ENCODE data around the gene LCA5.
A peak's percentile ranks its signal among the peaks of the same experiment; 100 is the strongest.
"Not testable (repeated sequence)": the region's sequence is repeated elsewhere in the genome, so short reads cannot be mapped to it uniquely, and the experiment has no call there.

The LCA5 gene

DNA sequence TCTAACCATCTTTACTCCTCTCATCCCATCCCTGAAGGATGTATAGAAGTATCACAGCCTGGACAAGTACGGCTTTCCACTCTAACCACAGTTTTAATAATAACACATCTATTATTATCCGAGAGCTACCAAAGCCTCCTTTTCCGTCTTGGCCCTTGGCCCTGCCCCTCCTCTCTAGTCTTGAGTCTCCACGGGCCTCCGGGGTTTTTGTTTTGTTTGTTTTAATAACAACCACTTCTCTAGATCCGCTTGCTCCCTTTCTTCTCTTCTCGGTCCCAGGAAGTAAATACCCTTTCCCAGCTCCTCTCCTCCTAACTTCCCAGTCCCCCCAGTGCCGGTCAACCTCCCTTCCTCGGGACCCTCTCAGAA is 661 bp downstream of the LCA5 start:
- DNase-seq: no peak

- not testable (repeated sequence) for DNase-seq
Observed at GRCh38 chr6:79529567-79529966, 7.7 kb downstream of the LCA5 start.

DNA sequence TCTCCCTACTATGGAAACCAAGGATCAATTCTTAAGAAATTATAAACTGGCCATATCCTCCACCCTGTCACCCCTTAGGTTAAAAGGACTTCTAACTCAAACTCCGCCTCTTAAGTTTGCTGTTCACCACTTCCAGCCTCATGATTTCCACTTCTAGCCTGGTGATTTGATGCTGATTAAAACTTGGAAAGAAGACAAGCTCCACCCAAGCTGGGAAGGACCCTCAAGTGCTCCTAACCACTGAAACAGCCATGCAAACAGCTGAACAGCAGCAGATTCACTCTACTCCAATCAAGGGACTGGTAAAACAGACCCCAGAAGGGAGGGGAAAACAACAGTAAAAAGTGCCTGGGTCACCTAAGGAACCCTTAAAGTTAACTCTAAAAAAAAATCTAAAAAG is 10.3 kb downstream of the LCA5 start:
- DNase-seq: no peak

- no peak for DNase-seq
Observed at GRCh38 chr6:79525272-79526100, 11.7 kb downstream of the LCA5 start.

DNA sequence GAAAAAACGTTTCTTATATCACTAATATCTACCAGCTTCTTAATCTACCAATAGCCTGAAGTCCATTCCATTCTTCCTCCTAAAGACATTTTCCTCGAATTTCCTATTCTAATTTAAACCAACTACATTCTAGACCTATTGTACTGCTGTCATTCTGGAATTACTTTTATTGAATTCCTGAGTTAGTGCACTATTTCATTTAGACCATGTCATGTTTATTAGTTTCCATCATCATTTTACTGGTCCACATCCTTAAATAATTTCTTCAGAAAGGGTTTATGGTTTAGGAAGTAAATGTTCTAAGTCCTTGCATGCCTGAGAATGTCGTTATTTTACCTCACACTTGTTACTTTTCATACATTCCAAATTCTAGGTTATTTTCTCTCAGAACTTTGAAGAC is 13.2 kb downstream of the LCA5 start:
- DNase-seq: no peak

- DNase-seq: no peak
Observed at GRCh38 chr6:79522609-79523008, 14.6 kb downstream of the LCA5 start.

DNA sequence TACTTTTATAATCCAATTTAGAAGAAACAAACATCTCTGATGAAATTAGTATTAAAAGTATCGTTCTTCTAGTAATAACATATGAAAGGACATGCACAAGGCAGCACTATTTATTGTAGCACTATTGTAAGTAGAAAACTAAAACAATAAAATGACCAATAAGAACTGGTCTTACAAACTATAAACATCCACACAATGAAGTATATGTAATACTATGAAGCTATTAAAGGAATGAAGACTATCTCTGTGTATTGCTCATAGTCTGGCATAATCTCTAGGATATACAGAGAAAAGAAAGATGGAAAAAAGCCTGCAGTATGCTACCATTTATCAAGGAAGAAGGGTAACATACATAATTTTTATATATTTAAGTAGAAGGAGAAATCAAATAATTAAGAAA is 16.7 kb downstream of the LCA5 start:
- no peak for DNase-seq

DNA sequence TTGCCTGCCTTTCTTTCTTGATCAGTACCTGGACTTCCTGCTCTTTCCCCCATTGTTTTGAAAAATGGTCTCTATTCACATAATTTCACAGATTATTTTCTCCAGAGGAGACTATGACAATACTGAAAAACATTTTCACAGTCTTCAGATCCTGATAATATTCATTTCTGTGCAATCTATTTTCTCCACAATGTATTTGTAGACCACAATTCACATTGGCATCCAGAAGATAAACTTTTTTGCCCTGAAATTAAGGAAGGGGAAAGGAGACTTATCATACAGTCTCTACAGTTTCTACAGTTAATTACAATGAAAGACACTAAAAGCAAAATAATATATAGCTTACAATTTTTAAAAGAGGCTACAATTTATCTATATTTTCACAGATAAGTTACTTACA is 18.4 kb downstream of the LCA5 start:
- no peak for DNase-seq

DNA sequence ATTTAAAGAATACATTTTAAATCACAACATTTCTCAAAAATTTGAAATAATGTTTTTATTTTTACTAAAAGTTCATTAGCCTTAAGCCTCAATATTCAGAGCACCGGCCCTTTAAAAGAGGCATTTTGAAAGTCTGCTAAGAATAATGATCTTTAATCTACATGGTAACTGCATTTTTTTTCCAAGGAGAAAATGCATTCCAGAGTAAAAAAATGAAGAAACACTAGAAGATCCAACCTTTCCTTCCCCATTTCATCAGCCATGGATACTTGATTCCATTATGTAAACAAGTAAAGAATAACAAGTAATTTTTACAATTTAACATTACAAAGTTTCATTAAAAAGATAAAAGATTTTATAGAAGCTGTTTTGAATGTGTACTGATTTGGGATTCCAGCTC is 21.8 kb downstream of the LCA5 start:
- DNase-seq: no peak

DNA sequence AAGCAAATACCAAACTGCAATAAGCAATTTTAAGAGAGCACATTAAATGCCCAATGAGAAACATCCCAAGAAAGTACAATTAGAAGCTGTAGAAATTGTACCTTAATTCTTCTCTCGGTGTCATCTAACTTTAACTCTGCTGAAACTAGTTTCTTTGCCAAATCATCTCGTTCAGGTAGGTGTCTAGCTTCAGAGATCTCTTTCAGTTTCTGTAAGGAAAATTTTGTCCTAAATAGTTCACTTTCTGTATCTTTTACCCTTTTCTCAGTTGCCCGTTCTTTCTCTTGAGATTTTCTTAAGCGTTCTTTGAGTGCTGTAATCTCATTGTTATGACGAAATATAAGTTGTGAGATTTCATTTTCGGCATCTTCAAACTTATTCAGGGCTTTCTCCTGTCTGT is 24.1 kb downstream of the LCA5 start:
- DNase-seq: no peak

GRCh38 chr6:79512014-79512413 is 25.2 kb downstream of the LCA5 start:
- no peak for DNase-seq

DNA sequence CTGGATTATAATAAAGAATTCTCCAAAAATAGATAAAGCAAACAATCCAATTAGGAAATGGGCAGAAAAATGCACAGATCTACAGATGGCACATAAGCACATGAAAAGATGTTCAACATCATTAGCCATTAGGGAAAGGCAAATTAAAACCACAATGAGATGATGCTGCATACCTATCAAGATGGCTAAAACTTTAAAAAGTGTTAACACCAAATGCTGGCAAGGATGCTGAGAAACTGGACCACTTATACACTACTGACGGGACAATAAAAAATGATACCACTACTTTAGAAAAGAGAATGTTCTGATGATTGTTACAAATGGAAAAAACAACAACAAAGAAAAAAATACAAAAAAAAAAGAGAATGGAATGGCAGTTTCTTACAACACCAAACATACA is 26.5 kb downstream of the LCA5 start:
- no peak for DNase-seq

DNA sequence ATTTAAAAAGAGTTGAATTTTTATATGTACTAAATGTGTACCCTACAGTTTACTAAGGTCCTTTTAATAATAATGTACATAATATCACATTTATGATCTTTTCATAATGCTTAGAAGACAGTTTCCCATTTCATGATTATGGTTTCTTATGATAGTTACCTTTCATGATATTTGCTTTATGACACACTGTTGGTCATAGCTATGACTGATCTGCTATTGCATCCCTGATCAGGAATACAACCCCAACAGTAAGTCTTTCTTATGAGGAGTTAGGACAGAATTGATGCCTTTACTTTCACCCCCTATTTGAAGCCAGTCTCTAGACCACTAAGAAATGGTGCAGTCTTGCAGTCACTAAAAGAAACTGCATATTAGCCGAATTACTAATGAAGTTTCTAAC is 31.0 kb downstream of the LCA5 start:
- DNase-seq: no peak

DNA sequence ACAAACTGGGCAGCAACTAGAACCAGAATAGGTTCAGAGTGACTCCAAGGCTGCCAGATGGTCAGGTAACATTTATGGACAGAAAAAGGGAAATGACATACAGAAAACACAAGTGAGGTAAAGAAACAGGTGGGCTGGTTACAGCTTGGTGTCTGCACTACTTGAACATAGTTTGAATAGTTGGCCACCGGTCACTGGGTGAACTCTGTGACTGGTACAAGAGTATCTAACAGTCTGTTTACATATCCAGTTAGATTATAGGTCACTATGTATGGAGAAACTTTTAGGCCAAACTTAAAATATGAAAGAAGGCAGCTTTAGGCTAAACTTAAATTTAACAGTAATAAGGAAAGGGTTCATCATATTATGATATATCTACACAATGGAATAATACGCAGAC is 32.9 kb downstream of the LCA5 start:
- DNase-seq: no peak

DNA sequence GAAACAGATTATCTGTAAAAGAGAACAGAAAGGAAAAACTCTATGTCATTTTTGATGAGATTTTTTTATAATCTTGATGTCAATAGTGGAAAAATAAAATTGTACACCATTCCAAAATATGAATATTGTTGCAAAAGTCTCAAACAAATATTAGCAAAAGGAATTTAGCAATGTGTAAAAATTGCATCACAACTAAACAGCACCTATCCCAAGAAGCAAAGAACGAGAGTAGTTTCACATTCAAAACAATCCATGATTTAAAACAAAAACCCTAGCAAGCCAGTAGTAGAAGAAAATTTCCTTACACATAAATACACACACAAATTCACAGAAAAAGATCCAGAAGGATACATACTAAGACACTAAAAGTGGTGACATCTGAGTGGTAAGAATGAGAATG is 38.4 kb downstream of the LCA5 start:
- DNase-seq: no peak

GRCh38 chr6:79495246-79495645 is 42.0 kb downstream of the LCA5 start:
- no peak for DNase-seq

GRCh38 chr6:79494841-79495240 is 42.4 kb downstream of the LCA5 start:
- DNase-seq: no peak

- no peak for DNase-seq
Observed at GRCh38 chr6:79470728-79471127, 66.5 kb downstream of the LCA5 start.

DNA sequence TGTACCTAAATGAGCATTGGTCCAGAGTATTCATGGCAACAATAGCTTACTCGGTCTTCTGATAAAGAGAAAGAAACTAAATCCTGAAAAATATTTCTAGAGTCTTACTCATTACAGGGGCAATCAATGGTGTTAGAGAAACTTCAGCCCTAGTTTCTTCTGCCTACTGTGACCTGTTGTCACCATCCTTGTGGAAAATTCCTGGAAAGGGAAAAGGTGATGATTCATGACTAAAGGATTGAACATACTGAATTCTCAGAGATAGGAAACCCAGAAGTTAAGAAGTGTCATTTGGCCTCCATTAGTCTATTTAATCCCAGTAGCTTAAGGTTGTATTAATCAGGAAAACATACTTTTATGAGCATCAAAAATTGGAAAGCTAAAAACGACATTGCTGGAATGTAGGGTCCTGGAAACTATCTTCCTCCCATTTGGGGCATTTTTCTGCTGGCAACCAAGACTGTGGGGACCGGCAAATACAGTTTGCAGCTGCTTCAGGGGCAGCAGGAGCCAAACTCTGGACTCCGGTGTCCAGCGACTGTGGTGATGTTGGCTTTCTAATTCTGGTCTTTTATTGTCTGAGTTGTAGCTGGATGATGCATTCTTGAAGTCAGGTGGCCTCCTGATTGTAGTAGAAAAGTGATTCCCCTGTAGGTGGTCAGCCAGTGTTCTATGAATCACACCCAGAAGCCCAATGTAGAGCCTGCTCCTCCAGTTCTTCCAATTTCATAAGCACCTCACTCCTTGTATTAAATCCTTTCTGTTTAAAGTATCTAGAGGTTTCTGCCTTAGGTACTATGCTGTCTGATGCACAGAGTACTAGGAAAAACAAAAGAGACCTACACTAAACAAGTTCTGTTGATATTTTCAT is 67.6 kb downstream of the LCA5 start:
- no peak for DNase-seq

- DNase-seq: no peak
Observed at GRCh38 chr6:79468587-79468986, 68.6 kb downstream of the LCA5 start.

GRCh38 chr6:79468116-79468515 is 69.1 kb downstream of the LCA5 start:
- no peak for DNase-seq

DNA sequence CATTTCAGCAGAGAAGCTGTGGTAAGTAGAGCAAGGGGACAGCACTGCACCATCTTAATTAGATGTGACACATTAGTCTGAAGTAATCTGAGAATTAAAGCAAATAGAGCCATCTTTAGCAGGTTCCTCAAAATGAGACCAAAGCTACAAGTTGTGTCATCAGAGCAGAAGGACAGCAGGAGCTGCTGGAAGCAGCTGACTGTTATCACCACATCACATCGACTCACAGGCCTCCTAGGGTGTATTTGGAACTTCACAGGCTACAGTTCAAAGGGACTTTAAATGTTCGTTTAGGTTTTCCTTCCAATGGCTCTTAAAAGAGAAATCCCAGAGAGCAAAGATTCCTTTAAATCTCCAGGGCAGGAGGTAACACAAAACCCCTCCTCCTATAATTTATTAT is 69.5 kb downstream of the LCA5 start:
- DNase-seq: no peak

DNA sequence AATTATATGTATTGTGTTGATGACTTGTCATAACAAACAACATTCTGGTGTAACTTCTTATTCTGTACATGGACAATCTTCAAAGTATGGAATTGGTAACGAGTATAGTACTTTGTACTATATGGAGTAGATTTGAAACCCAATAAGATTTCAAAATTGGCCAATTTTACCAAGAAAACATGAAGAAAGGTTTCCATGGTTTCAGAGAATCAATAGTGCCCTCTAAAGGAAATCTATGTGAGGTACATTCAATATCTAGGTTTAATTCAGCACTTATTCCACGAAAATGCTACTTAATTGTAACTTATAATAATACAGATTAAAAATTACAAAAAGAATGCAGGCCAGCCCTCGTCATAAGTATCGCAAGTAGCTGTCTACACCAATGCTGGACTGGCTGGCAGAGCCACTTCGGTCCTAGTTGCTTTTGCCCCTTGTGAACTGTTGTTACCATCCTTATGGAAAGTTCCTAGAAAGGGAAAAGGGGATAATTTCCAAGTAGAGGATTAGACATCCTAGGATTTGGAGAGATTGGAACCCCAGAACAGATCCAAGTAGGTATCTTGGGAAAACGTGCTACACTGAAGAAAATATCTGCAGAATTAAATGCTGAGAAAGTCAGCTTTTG is 70.9 kb downstream of the LCA5 start:
- DNase-seq: peak in 1 of 5 experiments; percentile 7

DNA sequence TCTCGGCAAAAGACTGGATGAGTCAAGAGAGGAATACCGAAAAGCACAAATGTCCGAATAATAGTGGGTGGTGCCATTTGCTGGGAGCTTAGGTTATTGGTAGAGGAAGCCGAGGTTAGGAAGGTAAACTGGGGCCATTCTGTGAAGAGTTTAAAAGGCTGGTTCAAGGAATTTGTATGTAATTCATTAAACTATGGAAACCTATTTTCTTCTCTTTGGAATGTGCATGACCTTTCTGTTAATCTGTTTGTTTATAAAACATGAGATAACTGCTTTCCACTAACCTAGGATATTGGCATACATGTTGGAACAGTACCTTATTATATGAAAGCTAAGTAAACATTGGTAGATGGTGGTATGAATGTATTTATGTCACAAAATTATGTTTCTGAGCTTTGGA is 71.8 kb downstream of the LCA5 start:
- DNase-seq: no peak

Data from T-helper 2 cell (primary cell).